Measurements from ENCODE around the gene LYPD5. TPM values are rescaled to one million over a fixed set of nuclear protein-coding genes. Genes with fewer than 3 reads are reported as not detected.

LYPD5 gene
- total and polyA plus RNA-seq, 2 of the 8 experiments (the other 6 are each of a cell fraction or from before 2014, with no cell fraction given), result 0.74 to 4.3 TPM

- FAIRE-seq (no peak), DNase-seq (ENCODE audit: low read depth in 1 of 2, low spot score in 2 of 2) (no peak)
- H3K4me1 ChIP-seq (replicated peaks in 1 of 4; ENCODE audit: control insufficient read depth in 3 of 4, insufficient read depth in 4 of 4, low read length in 3 of 4), result no peaks in the 10 kb centered on the region
- no peaks in the 10 kb centered on the region for H3K27me3 ChIP-seq (replicated peaks in 1 of 4; ENCODE audit: control insufficient read depth in 3 of 4, extremely low read depth in 1 of 4, insufficient read depth in 3 of 4, low read length in 3 of 4)
- ChIA-PET CTCF (ENCODE audit: partially characterized antibody) (interaction anchor here (0.6 to 30.4 kb wide), 5 partner anchors 8 to 83 kb away, joined by 5 to 703 read pairs (median 5); partner anchors contain the start of genes KCNN4 and PLAUR), POLR2A (ENCODE audit: partially characterized antibody) (interaction anchor here (1.3 to 5.4 kb wide), 3 partner anchors 13 to 80 kb away, joined by 3 to 33 read pairs (median 4); no protein-coding TSS in a partner anchor)
- H4K8ac ChIP-seq (ENCODE audit: extremely low read depth, insufficient read depth, low read length), result no peak overlapping the region
- no peak overlapping the region for H3K23ac ChIP-seq (ENCODE audit: insufficient read length)
- H3K9me3 ChIP-seq (ENCODE audit: insufficient read depth in 2 of 2, low read depth in 1 of 2, low read length in 1 of 2), result no peaks in the 10 kb centered on the region
- no peak overlapping the region for H3K9ac ChIP-seq (replicated peaks in 1 of 4; ENCODE audit: extremely low read depth in 1 of 4, low read depth in 3 of 4, low read length in 3 of 4)
- H2BK120ac ChIP-seq (replicated peaks; ENCODE audit: low read depth, low read length), result no peak overlapping the region
- WGBS, 2 experiments (ENCODE audit: extremely low coverage in 1 of 2, insufficient coverage in 1 of 2, insufficient read length in 1 of 2, insufficient replicate concordance in 2 of 2, low coverage in 1 of 2, low lambda C conversion rate in 2 of 2, missing lambda C conversion rate in 1 of 2), result 87% methylated on average over 5 of the region's 6 CpGs; no CpG with 5 or more reads in 1 of the 2 experiments
- no peak overlapping the region for H2AK5ac ChIP-seq (ENCODE audit: low read depth, low read length)
- no peak overlapping the region for H3K4ac ChIP-seq (replicated peaks; ENCODE audit: insufficient read length, low read depth, low read length)
- H3K79me1 ChIP-seq (ENCODE audit: low read depth, low read length), result peaks cover 3% of the 10 kb centered on the region; the same call in 1 of the 2 replicates
- H4K91ac ChIP-seq (replicated peaks; ENCODE audit: insufficient read length, low read length), result no peak overlapping the region
- no peak overlapping the region for H3K4me2 ChIP-seq (ENCODE audit: insufficient read depth in 1 of 2, low read depth in 2 of 2, low read length in 2 of 2)
- no peak overlapping the region for H2AFZ ChIP-seq (ENCODE audit: low read length)
- no peak overlapping the region for H2BK12ac ChIP-seq (ENCODE audit: low read depth, low read length)
- H4K20me1 ChIP-seq (replicated peaks in 1 of 2; ENCODE audit: control insufficient read depth in 1 of 2, insufficient read depth in 2 of 2, low read length in 2 of 2), result no peaks in the 10 kb centered on the region
- H3K36me3 ChIP-seq (ENCODE audit: control insufficient read depth in 2 of 4, insufficient read depth in 4 of 4, low read length in 3 of 4), result peaks cover 11 to 24% (median 15%) of the 10 kb centered on the region in 4 experiments
- no peak overlapping the region for H3K27ac ChIP-seq (ENCODE audit: low read depth, low read length)
- no peak overlapping the region for H2BK20ac ChIP-seq (ENCODE audit: low read length)
- peaks cover 4% of the 10 kb centered on the region; the same call in 1 of the 2 replicates for H3K23me2 ChIP-seq (ENCODE audit: low read depth, low read length)
- no peak overlapping the region for H2BK5ac ChIP-seq (ENCODE audit: low read depth, low read length)
- H3K4me3 ChIP-seq (ENCODE audit: extremely low read depth in 1 of 4, insufficient read depth in 2 of 4, low read depth in 3 of 4, low read length in 4 of 4), result no peak overlapping the region
- H3K79me2 ChIP-seq (ENCODE audit: control insufficient read depth in 1 of 2, insufficient read depth in 2 of 2, low read length in 2 of 2), result peaks cover 0 to 13% of the 10 kb centered on the region in 2 experiments; a peak in 1 of 4 replicates
- H3K56ac ChIP-seq (replicated peaks; ENCODE audit: insufficient read length, low read depth, low read length), result no peak overlapping the region
- H3K14ac ChIP-seq (ENCODE audit: insufficient read length), result no peak overlapping the region
- no peak overlapping the region for H4K5ac ChIP-seq (ENCODE audit: insufficient read length, low read depth, low read length)
- no peak overlapping the region for H3K18ac ChIP-seq (ENCODE audit: extremely low read depth, low read length)
- no peak overlapping the region for H2BK15ac ChIP-seq (ENCODE audit: low read length)
- TF ChIP-seq EP300 (IDR thresholded peaks at IDR 0.05; ENCODE audit: borderline replicate concordance in 1 of 2, low read depth in 2 of 2, low read length in 2 of 2), result no peak
- no peak for TF ChIP-seq RAD21 (IDR thresholded peaks at IDR 0.05 in 1 of 2, conservative IDR thresholded peaks at IDR 0.05 in 1 of 2; ENCODE audit: low read depth in 2 of 2, low read length in 2 of 2)
These were observed 49.9 kb downstream of the LYPD5 start for GRCh38 chr19:43752287-43752875.
